Measurements from ENCODE around the gene KCNMA1.

Gene KCNMA1

GRCh38 chr10:77530011-77530410 is 107.6 kb downstream of the KCNMA1 start:
- DNase-seq (ENCODE audit: low read depth) = no peak
- no peak overlapping the region for H3K4me3 ChIP-seq (ENCODE audit: low read length)
- no peak for TF ChIP-seq CTCF (conservative IDR thresholded peaks at IDR 0.05; ENCODE audit: low read depth, low read length)

- no peak for DNase-seq (ENCODE audit: low read depth)
- H3K4me3 ChIP-seq (ENCODE audit: low read length) = no peak overlapping the region
- TF ChIP-seq CTCF (conservative IDR thresholded peaks at IDR 0.05; ENCODE audit: low read depth, low read length) = no peak
These were observed 108.5 kb downstream of the KCNMA1 start for GRCh38 chr10:77529050-77529576.

GRCh38 chr10:77527839-77528238 is 109.8 kb downstream of the KCNMA1 start:
- no peak overlapping the region for H3K4me3 ChIP-seq (ENCODE audit: low read length)
- no peak for DNase-seq (ENCODE audit: low read depth)
- no peak for TF ChIP-seq CTCF (conservative IDR thresholded peaks at IDR 0.05; ENCODE audit: low read depth, low read length)

GRCh38 chr10:77526868-77527617 is 110.6 kb downstream of the KCNMA1 start:
- TF ChIP-seq CTCF (conservative IDR thresholded peaks at IDR 0.05; ENCODE audit: low read depth, low read length) = no peak
- H3K4me3 ChIP-seq (ENCODE audit: low read length) = no peak overlapping the region
- DNase-seq (ENCODE audit: low read depth) = no peak

GRCh38 chr10:77524281-77524711 is 113.3 kb downstream of the KCNMA1 start:
- DNase-seq (ENCODE audit: low read depth) = no peak

GRCh38 chr10:77522268-77522809 is 115.3 kb downstream of the KCNMA1 start:
- TF ChIP-seq CTCF (conservative IDR thresholded peaks at IDR 0.05; ENCODE audit: low read depth, low read length) = no peak
- no peak for DNase-seq (ENCODE audit: low read depth)
- H3K4me3 ChIP-seq (ENCODE audit: low read length) = no peak overlapping the region

More at GRCh38 chr10:77524281-77524711, 113.3 kb downstream of the KCNMA1 start:
- H3K4me3 ChIP-seq (ENCODE audit: low read length) = no peak overlapping the region
- TF ChIP-seq CTCF (conservative IDR thresholded peaks at IDR 0.05; ENCODE audit: low read depth, low read length) = no peak

- DNase-seq (ENCODE audit: low read depth) = no peak
- no peak overlapping the region for H3K4me3 ChIP-seq (ENCODE audit: low read length)
- TF ChIP-seq CTCF (conservative IDR thresholded peaks at IDR 0.05; ENCODE audit: low read depth, low read length) = no peak
These were observed 116.6 kb downstream of the KCNMA1 start for GRCh38 chr10:77520995-77521394.

All from retinal pigment epithelial cell (primary cell).